GM21390 (cell line): ENCODE results near the gene TRPM2.

Source experiments
- ATAC-seq: cut with Tn5 transposase; IDR thresholded peaks from one replicate; pipeline ENCODE4 v1.9.1; 2021; ENCODE audit not compliant: unreplicated experiment

TRPM2 gene

DNA sequence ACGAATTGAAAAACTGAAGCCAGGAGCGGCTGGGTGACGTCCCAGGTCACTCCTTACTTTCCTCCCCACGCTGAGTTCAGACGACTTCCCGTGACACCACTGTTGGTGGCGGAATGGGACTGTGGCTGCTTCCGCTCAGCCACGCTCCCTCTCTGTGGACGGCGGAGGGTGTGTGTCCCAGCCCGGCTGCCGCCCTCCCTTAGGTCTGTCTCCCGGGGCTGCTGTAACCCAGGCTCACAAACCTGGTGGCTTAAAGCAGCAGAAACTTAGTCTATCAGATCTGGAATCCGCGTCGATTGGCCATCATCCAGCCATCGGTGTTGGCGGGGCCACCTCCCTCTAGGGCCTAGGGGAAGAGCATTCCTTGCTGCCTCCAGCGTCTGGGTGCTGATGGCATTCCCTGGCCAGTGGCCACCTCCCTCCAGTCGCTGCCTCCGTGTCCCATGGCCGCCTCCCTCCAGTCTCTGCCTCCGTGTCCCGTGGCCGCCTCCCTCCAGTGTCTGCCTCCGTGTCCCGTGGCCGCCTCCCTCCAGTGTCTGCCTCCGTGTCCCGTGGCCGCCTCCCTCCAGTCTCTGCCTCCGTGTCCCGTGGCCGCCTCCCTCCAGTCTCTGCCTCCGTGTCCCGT, 17.5 kb downstream of the TRPM2 start:
- no peak for ATAC-seq

DNA sequence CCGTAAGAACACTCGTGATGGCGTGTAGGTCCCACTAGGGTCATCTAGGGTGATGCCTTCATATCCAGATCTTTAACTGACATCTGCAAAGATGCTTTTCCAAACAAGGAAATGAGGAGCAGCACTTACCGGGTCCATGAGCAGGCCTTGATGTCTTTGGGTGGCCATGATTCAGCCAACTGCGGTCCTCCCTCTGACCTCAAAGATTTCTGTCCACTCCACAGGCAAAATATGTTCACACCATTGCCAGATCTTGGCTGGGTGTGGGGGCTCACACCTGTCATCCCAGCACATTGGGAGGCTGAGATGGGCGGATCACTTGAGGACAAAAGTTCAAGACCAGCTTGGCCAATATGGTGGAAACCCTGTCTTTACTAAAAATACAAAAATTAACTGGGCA, 18.2 kb downstream of the TRPM2 start:
- ATAC-seq: no peak

DNA sequence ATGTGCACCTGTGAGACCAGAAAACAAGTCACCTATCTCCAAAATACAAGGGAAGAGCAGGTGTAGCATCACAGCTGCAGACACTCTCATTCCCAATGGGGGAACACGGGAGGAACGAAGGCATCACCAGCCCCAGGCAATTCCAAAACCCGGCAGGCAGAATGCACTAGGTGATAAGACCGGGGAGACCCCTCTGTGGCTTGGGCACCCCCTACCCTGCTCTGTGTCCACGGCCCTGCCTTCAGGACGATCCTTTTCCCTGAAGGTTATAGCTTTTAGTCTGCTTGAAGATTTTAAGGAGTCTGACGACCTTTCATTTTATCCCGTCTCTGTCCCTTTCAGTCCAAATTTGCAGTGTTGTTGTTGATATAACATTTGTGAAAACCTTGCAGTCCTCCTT, 19.2 kb downstream of the TRPM2 start:
- no peak for ATAC-seq

GRCh38 chr21:44374601-44375280, 21.3 kb downstream of the TRPM2 start:
- no peak for ATAC-seq

DNA sequence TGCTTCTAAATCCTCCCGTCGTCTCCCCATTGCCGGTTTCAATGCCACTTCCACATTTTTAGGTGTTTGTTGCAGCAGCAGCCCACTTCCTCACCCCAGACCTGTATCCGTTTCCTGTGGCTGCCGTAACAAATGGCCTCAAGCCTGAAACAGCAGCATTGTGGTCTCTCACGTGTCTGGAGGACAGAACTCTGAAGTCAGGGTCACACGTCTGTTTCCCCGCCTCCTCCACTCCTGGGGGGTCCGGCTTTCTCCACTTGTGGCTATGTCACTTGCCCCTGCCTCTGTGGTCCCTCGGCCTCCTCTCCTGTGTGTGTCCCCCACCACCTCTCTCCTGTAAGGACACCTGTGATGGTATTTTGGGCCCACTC, 21.8 kb downstream of the TRPM2 start:
- ATAC-seq: no peak

- no peak for ATAC-seq
Observed at GRCh38 chr21:44375761-44376241, 22.4 kb downstream of the TRPM2 start.

- ATAC-seq: no peak
Observed at GRCh38 chr21:44376606-44377005, 23.2 kb downstream of the TRPM2 start.

DNA sequence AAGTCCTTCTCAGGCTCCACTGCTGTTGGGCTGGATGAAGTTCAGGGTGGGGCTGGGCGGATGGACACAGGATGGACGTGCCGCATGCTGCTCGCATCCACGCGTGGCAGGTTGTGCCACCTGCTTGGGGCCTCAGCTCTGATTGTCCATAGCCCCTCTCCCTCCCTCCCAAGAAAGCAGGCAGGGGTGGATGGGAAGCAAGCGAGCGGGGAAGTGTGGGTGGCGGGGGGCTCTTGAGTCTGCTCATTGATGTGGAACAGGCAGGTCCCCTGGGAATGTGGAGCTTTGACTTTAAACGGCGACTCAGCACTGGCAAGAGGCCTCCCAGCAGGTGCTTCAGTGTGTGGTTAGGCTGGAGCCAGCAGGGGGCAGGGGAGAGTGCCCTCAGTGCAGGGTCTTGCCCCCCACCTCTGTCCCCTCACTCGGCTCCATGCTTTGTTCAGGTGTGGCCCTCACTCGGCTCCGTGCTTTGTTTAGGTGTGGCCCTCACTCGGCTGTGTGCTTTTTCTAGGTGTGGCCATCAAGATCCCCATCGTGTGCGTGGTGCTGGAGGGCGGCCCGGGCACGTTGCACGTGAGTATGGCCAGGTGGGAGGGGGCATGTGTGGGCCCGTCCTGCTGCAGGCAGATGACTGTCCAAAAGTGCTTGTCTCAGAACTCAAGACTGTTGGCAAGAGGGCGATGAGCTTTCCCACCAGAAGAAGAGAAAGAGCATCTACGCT, 23.9 kb downstream of the TRPM2 start:
- no peak for ATAC-seq

- ATAC-seq: no peak
Observed at GRCh38 chr21:44377922-44378645, 24.7 kb downstream of the TRPM2 start.

DNA sequence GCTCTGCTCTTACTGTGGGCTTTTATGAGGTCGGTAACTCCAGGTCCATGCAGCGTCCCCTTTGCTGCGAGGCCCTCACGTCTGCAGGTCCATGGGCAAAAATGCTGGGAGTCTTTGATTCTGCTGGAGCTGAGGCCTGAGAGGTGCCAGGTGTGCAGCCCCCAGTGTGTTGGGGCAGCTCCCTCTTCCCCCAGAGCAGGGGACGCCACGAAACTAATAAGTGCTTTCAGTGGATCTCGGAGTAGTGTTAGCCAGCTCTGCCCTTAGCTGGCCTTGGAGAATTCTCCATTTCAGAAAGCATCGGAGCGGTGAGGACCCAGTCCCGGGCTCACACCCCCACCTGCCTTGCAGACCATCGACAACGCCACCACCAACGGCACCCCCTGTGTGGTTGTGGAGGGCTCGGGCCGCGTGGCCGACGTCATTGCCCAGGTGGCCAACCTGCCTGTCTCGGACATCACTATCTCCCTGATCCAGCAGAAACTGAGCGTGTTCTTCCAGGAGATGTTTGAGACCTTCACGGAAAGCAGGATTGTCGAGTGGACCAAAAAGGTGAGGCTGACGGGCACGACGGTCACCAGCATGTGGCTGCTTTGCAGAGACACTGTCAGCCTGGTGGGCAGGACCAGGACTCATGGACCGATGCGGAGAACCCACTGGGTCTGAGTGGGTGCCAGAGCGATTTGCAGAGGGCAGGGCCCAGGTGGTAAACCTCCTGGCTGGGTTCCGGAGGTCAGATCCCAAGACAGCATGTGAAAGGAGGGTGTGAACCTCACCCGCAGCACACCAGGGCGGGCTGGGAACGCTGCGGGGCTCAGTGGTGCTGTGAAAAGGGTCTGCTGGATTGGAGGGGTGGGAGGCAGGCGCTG, 25.5 kb downstream of the TRPM2 start:
- no peak for ATAC-seq

- no peak for ATAC-seq
Observed at GRCh38 chr21:44379515-44379848, 26.1 kb downstream of the TRPM2 start.

GRCh38 chr21:44379991-44380865, 26.8 kb downstream of the TRPM2 start:
- ATAC-seq: no peak

DNA sequence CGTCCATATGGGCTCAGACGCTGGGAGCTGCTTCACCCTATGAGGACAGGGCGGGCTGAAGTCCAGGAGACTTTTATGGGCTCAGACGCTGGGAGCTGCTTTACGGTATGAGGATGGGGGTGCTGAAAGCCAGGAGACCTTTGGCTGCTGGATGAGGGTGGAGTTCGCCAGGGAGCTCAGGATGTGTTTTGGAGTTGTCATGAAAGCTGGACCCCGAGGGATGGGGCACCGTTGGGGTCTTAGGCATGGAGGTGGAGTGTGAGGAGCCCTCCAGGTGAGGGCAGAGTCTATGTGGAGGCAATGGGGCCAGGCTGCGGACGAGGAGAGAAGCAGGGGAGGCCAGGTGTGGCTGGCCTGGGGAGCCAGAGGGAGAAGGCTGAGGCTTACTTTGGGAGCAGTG, 27.5 kb downstream of the TRPM2 start:
- no peak for ATAC-seq

GRCh38 chr21:44381874-44382273, 28.5 kb downstream of the TRPM2 start:
- no peak for ATAC-seq

- ATAC-seq: no peak
Observed at GRCh38 chr21:44382536-44382935, 29.1 kb downstream of the TRPM2 start.

GRCh38 chr21:44383216-44383615, 29.8 kb downstream of the TRPM2 start:
- no peak for ATAC-seq

DNA sequence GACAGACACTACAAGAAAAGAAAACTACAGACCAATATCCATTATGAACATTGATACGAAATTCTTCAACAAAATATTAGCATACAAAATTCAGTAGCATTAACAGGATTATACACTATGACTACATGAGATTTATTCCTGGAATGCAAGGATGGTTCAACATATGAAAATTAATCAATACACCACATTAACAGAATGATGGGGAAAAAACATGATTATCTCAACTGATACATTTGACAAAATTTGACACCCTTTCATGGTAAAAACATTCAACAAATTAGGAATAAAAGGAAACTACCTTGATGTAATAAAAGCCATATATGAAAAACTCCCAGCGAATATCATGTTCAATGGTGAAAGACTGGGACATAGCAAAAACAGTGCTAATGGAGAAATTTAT, 31.5 kb downstream of the TRPM2 start:
- ATAC-seq: no peak

DNA sequence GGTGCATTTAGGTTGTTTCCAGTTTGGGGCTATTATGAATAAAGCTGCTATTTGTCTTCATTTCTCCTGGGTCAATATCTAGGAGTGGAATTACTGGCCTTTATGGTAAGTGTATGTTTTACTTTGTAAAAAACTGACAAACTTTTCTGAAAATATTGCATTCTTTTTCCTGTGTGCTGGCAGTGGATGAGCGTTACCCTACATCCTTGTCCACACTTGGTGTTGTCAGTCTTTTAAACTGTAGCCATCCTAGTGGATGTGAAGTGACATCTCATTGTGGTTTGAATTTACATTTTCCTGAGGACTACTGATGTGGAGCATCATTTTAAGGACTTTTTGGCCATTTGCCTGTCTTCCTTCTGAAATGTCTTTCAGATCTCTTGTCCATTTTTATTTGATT, 35.9 kb downstream of the TRPM2 start:
- no peak for ATAC-seq

DNA sequence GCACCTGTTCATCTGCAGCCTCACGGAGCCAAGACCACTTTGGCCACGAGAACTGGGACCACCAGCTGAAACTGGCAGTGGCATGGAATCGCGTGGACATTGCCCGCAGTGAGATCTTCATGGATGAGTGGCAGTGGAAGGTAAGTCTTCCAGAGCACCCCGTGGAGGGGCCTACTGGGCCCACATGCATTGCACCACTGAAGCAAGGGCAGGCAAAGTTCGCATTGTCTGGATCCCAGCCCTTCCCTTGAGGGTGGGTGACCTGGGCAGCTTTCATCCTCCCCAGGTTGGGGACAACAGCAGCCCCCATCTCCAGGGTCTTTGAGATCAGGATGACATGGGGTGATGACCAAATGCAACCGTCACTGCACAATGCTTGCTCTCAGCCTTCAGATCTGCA, 37.5 kb downstream of the TRPM2 start:
- no peak for ATAC-seq
